T-cell (primary cell): ENCODE results near the gene VPS37C. TPM values are rescaled to one million over a fixed set of nuclear protein-coding genes. Genes with fewer than 3 reads are reported as not detected.
"Not testable (repeated sequence)": the region's sequence is repeated elsewhere in the genome, so short reads cannot be mapped to it uniquely, and the experiment has no call there.

Experiments used
- ATAC-seq, 4 experiments: fragments of 200-7000 bp in 3 of 4; fragments of 150-1000 bp in 1 of 4; cut with Tn5 transposase; replicated peaks in 1 of 4; 1 replicate in 3 of 4; 2 replicates in 1 of 4; pipeline ENCODE4 v1.10.0; 2021; ENCODE audit warnings: moderate library complexity in 3 of 4, mild to moderate bottlenecking in 2 of 4, moderate number of reproducible peaks in 1 of 4
- CTCF ChIA-PET, 2 donors: fragments of 300-600 bp; sonication (Branson Sonifier 250); formaldehyde crosslinking; loops; one replicate each; lab custom pipeline; 2022; ENCODE audit warnings: antibody characterized with exemption in 2 of 2; lab: Charles Lee
- POLR2A ChIA-PET, 2 donors: fragments of 300-600 bp; sonication (Branson Sonifier 250); formaldehyde crosslinking; loops; one replicate each; lab custom pipeline; 2022; ENCODE audit warnings: antibody characterized with exemption in 2 of 2; lab: Charles Lee
- DNase-seq, 35 experiments: peaks; one replicate each; pipeline versions ENCODE4 v3.0.0 to v3.0.0-alpha.2; 2013 to 2023
- H3K27ac ChIP-seq: one replicate; pipeline ENCODE4 v1.5.1; 2013; ENCODE audit warnings: low read length
- H3K27me3 ChIP-seq, 2 experiments: replicated peaks in 1 of 2; 1 replicate in 1 of 2; 2 replicates in 1 of 2; pipeline versions ENCODE4 v1.6.1 to v1.7.0; 2013; ENCODE audit warnings: low read length in 1 of 2, mixed read lengths in 1 of 2; ENCODE audit not compliant: control insufficient read depth in 2 of 2, insufficient read depth in 2 of 2; ENCODE audit errors: extremely low read depth in 1 of 2
- H3K36me3 ChIP-seq, 2 donors: 1 replicate in 1 of 2; 2 replicates in 1 of 2; pipeline versions ENCODE4 v1.6.1 to v1.7.0; 2013; ENCODE audit warnings: low read length in 1 of 2; ENCODE audit not compliant: control insufficient read depth in 2 of 2, insufficient read depth in 1 of 2; ENCODE audit errors: extremely low read depth in 1 of 2
- H3K4me1 ChIP-seq, 2 experiments: 1 replicate in 1 of 2; 2 replicates in 1 of 2; pipeline versions ENCODE4 v1.6.1 to v1.7.0; 2013; ENCODE audit warnings: low read length in 2 of 2, mixed read lengths in 1 of 2; ENCODE audit not compliant: insufficient read depth in 2 of 2, control insufficient read depth in 1 of 2; ENCODE audit errors: extremely low read depth in 1 of 2
- H3K4me3 ChIP-seq, 2 donors: 1 replicate in 1 of 2; 2 replicates in 1 of 2; pipeline versions ENCODE4 v1.5.1 to v1.7.0; 2013; ENCODE audit warnings: mild to moderate bottlenecking in 2 of 2, low read length in 1 of 2, moderate library complexity in 1 of 2; ENCODE audit not compliant: control insufficient read depth in 1 of 2; ENCODE audit errors: extremely low read depth in 1 of 2
- H3K9me3 ChIP-seq: 2 replicates; pipeline ENCODE4 v1.7.0; 2013
- H3K27ac Mint-ChIP-seq, 2 donors: one replicate each; pipeline ENCODE4 v1.8.0; 2020 to 2021; ENCODE audit warnings: mild to moderate bottlenecking in 2 of 2, mixed read lengths in 2 of 2
- H3K27me3 Mint-ChIP-seq, 2 donors: one replicate each; pipeline ENCODE4 v1.8.0; 2021 to 2022; ENCODE audit warnings: mixed read lengths in 2 of 2
- H3K36me3 Mint-ChIP-seq: one replicate; pipeline ENCODE4 v1.8.0; 2021; ENCODE audit warnings: mixed read lengths
- H3K4me1 Mint-ChIP-seq, 3 donors: one replicate each; pipeline ENCODE4 v1.8.0; 2020 to 2022; ENCODE audit warnings: mixed read lengths in 3 of 3, mild to moderate bottlenecking in 1 of 3
- H3K4me3 Mint-ChIP-seq, 3 donors: one replicate each; pipeline ENCODE4 v1.8.0; 2020 to 2022; ENCODE audit warnings: mild to moderate bottlenecking in 3 of 3, mixed read lengths in 3 of 3, moderate library complexity in 3 of 3
- H3K9me3 Mint-ChIP-seq, 3 donors: one replicate each; pipeline ENCODE4 v1.8.0; 2020 to 2022; ENCODE audit warnings: mixed read lengths in 3 of 3
- WGBS: methylation state at CpG from one replicate; pipeline ENCODE4 v1.1.5; 2013; ENCODE audit warnings: missing lambda C conversion rate; ENCODE audit not compliant: insufficient coverage; 5-methylcytosine and 5-hydroxymethylcytosine counted together
- total RNA-seq, 35 experiments: library from RNA in 6 of 35; stranded (reverse) in 6 of 35; fragments of 120-200 nt in 1 of 35; gene quantifications; one replicate each; pipeline versions ENCODE4 v1.2.1 to v1.2.4 and lab custom pipeline; 2013 to 2026

Gene VPS37C
- total RNA-seq, 5 donors from 2014 or later (not counting 1 experiment from before 2014, with no cell fraction given) = 3.3 to 7.9 (median 7.3) TPM

- H3K4me3 Mint-ChIP-seq, H3K9me3 ChIP-seq, H3K9me3 Mint-ChIP-seq, H3K27ac ChIP-seq, H3K27me3 Mint-ChIP-seq, H3K4me3 ChIP-seq, CTCF ChIA-PET, H3K27me3 ChIP-seq, ATAC-seq, DNase-seq, H3K36me3 Mint-ChIP-seq, H3K4me1 Mint-ChIP-seq, H3K27ac Mint-ChIP-seq, H3K36me3 ChIP-seq, POLR2A ChIA-PET, H3K4me1 ChIP-seq: not testable (repeated sequence)
- 100% methylated on average over 1 of the region's 6 CpGs for WGBS
Measured at GRCh38 chr11:61180205-61180604, 19.0 kb upstream of the VPS37C start.

DNA sequence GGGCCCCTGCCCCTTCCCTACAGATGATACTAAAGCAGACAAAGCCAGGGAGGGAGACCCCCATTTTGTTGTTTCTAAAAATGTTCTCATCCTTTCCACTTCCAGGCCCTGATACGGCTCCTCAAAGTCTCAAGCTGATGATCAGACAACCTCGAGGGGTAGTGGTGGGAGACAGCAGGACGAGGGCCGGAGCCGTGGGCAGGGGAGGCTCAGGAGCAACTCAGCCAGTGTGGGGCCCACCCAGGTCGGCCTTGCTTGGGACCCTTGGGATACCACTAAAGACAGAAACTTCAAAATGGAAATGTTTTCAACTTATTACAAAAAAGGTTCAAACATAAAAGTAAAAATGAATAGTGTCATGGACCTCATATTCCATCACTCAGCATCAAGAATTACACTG is 15.2 kb upstream of the VPS37C start:
- ATAC-seq = no peak
- DNase-seq = no peak
- H3K36me3 Mint-ChIP-seq = no peaks in the 10 kb centered on the region
- Histone ChIP-seq H3K9me3 (no peaks in the 10 kb centered on the region), H3K27ac (no peak overlapping the region), H3K4me1 (peaks cover 8 to 14% of the 10 kb centered on the region in 2 experiments), H3K36me3 (no peaks in the 10 kb centered on the region), H3K27me3 (peaks cover 0 to 16% of the 10 kb centered on the region in 2 experiments), H3K4me3 (no peak overlapping the region)
- H3K9me3 Mint-ChIP-seq = no peaks in the 10 kb centered on the region
- H3K4me3 Mint-ChIP-seq = no peak overlapping the region
- H3K27me3 Mint-ChIP-seq = peaks cover 0 to 8% of the 10 kb centered on the region in 2 donors
- no peak overlapping the region for H3K27ac Mint-ChIP-seq
- WGBS = 87% methylated on average over 4 of the region's 6 CpGs
- ChIA-PET POLR2A (no interaction called here), CTCF (interaction anchor here in 1 of 2 donors (0.8 kb wide), 1 partner anchor 38 kb away, joined by 3 read pairs; no protein-coding TSS in a partner anchor)
- H3K4me1 Mint-ChIP-seq = peaks cover 13 to 23% (median 13%) of the 10 kb centered on the region in 3 donors

DNA sequence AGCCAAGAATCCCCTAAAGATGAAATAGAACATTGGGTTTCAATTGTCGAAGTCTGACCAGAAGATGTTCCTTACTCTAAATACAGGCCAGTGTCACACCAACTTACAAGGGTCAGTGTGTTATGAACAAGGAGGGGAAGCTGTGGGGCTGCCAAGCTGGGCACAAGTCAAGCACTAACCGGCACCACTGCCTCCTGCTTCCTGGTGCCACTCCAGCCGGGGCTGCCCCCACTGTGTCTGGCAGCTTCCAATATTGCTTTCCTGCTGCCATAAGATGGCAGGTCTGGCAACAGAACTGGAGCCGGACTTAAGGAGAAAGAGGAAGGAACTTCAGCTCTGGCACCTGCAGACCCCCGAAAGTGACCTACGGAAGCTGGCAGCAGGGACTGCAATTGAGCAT is 13.7 kb upstream of the VPS37C start:
- H3K36me3 Mint-ChIP-seq = no peaks in the 10 kb centered on the region
- peaks cover 0 to 6% of the 10 kb centered on the region in 2 donors for H3K27me3 Mint-ChIP-seq
- no peak overlapping the region for H3K27ac ChIP-seq
- H3K4me1 Mint-ChIP-seq = peaks cover 13 to 24% (median 13%) of the 10 kb centered on the region in 3 donors
- no peaks in the 10 kb centered on the region for H3K9me3 Mint-ChIP-seq
- POLR2A ChIA-PET = interaction anchor here in 1 of 2 donors (0.5 kb wide), 1 partner anchor 8 kb away, joined by 3 read pairs; no protein-coding TSS in a partner anchor
- ATAC-seq = no peak
- peaks cover 9 to 16% of the 10 kb centered on the region in 2 experiments for H3K4me1 ChIP-seq
- CTCF ChIA-PET = no interaction called here
- no peak overlapping the region for H3K4me3 ChIP-seq
- DNase-seq = no peak
- peaks cover 0 to 18% of the 10 kb centered on the region in 2 experiments for H3K27me3 ChIP-seq
- H3K4me3 Mint-ChIP-seq = no peak overlapping the region
- H3K36me3 ChIP-seq = no peaks in the 10 kb centered on the region
- WGBS = 86% methylated on average over 3 of the region's 6 CpGs
- no peaks in the 10 kb centered on the region for H3K9me3 ChIP-seq
- no peak overlapping the region for H3K27ac Mint-ChIP-seq

DNA sequence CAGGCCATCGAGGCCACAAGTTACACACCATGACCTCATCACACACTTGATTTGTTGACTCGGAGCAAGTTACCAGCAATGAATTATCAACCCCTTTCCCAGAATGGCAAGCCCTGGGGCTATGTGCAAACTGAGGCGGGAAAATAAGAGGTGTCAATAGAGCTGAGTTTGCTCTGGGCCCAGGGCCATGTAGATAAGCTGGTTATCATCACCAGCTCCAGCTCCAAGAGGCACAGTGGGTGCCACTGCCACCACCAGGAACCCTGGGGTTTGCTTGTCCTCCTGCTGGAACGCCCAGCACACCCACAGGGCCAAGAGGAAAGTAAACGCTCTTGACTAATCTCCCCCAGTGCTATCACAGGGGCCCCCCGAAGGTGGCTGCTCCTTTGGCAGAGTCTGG is 13.0 kb upstream of the VPS37C start:
- H3K9me3 ChIP-seq = no peaks in the 10 kb centered on the region
- H3K4me3 ChIP-seq = no peak overlapping the region
- H3K27ac ChIP-seq = no peak overlapping the region
- Mint-ChIP-seq H3K9me3 (no peaks in the 10 kb centered on the region), H3K4me3 (no peak overlapping the region), H3K4me1 (peaks cover 13 to 24% (median 13%) of the 10 kb centered on the region in 3 donors), H3K27me3 (peaks cover 0 to 6% of the 10 kb centered on the region in 2 donors), H3K36me3 (no peaks in the 10 kb centered on the region), H3K27ac (no peak overlapping the region)
- CTCF ChIA-PET = no interaction called here
- DNase-seq (no peak), ATAC-seq (no peak)
- H3K27me3 ChIP-seq = peaks cover 0 to 21% of the 10 kb centered on the region in 2 experiments
- peaks cover 9 to 16% of the 10 kb centered on the region in 2 experiments for H3K4me1 ChIP-seq
- 66% methylated on average over 5 of the region's 6 CpGs for WGBS
- H3K36me3 ChIP-seq = no peaks in the 10 kb centered on the region
- POLR2A ChIA-PET = no interaction called here

DNA sequence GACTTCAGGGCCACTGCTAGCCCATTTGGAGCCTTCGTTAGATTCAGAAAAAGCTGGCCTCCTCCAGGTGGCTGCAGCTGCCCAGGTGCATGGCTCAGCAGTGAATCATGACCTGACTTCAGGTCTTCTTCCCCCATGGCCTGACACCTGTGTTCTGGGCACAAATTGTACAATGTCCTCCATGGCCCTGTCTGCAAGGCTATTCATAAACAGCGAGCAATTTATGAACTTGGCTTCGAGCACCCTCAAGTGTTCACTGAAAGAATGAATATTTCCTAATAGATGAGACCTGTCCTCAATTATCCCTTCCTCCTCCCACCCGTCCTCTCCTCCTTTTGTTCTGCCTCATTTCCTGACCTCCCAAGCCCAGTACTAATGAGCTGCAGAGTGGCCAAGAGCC is 12.2 kb upstream of the VPS37C start:
- Mint-ChIP-seq H3K36me3 (no peaks in the 10 kb centered on the region), H3K9me3 (no peaks in the 10 kb centered on the region), H3K4me1 (peaks cover 16 to 24% (median 18%) of the 10 kb centered on the region in 3 donors), H3K4me3 (no peak overlapping the region), H3K27me3 (peaks cover 0 to 6% of the 10 kb centered on the region in 2 donors), H3K27ac (no peak overlapping the region)
- Histone ChIP-seq H3K4me3 (no peak overlapping the region), H3K9me3 (no peaks in the 10 kb centered on the region), H3K27ac (no peak overlapping the region), H3K27me3 (peaks cover 0 to 21% of the 10 kb centered on the region in 2 experiments), H3K36me3 (no peaks in the 10 kb centered on the region), H3K4me1 (peaks cover 9 to 16% of the 10 kb centered on the region in 2 experiments)
- ChIA-PET CTCF (no interaction called here), POLR2A (interaction anchor here in 1 of 2 donors (0.5 kb wide), 1 partner anchor 182 kb away, joined by 6 read pairs; no protein-coding TSS in a partner anchor)
- DNase-seq = no peak
- no peak for ATAC-seq
- 90% methylated on average over 3 of the region's 4 CpGs for WGBS

DNA sequence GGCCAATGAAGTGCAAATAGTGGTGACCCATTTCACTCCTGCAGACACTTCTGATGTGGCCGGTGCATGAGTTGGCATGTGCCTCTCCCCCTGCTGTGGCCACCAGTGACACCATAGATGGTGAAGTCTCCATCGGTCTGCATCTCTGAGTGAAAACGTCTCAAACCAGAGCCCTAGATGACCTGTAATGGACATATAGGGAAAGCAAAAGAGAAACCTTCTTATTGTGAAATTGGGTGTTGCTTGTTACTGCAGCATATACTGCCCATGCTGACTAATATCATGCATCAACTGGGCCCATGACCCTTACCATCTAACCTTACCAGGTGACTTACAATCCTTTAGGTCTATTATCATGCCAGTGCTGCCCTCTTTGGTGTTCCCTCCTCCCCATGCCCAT is 11.7 kb upstream of the VPS37C start:
- Histone ChIP-seq H3K36me3 (no peaks in the 10 kb centered on the region), H3K4me1 (peaks cover 11 to 21% of the 10 kb centered on the region in 2 experiments), H3K27ac (no peak overlapping the region), H3K9me3 (no peaks in the 10 kb centered on the region), H3K27me3 (peaks cover 0 to 18% of the 10 kb centered on the region in 2 experiments), H3K4me3 (no peak overlapping the region)
- ChIA-PET CTCF (no interaction called here), POLR2A (no interaction called here)
- WGBS = 100% methylated on average over 1 of the region's 3 CpGs
- ATAC-seq (no peak), DNase-seq (no peak)
- peak overlapping the region in 1 of 2 donors; percentile 74 for H3K27ac Mint-ChIP-seq
- H3K4me3 Mint-ChIP-seq = peak overlapping the region in 1 of 3 donors; percentile 50
- no peaks in the 10 kb centered on the region for H3K9me3 Mint-ChIP-seq
- no peaks in the 10 kb centered on the region for H3K36me3 Mint-ChIP-seq
- peaks cover 18 to 24% (median 22%) of the 10 kb centered on the region in 3 donors for H3K4me1 Mint-ChIP-seq
- peaks cover 0 to 6% of the 10 kb centered on the region in 2 donors for H3K27me3 Mint-ChIP-seq
